GM19025 (cell line): ENCODE data around the gene ACTR10.
"Not testable (repeated sequence)": the region's sequence is repeated elsewhere in the genome, so short reads cannot be mapped to it uniquely, and the experiment has no call there.

Experiments
- ATAC-seq: cut with Tn5 transposase; IDR thresholded peaks from one replicate; pipeline ENCODE4 v1.9.1; 2021; ENCODE audit warnings: mild to moderate bottlenecking, low read depth, moderate library complexity; ENCODE audit not compliant: unreplicated experiment

ACTR10 gene

DNA sequence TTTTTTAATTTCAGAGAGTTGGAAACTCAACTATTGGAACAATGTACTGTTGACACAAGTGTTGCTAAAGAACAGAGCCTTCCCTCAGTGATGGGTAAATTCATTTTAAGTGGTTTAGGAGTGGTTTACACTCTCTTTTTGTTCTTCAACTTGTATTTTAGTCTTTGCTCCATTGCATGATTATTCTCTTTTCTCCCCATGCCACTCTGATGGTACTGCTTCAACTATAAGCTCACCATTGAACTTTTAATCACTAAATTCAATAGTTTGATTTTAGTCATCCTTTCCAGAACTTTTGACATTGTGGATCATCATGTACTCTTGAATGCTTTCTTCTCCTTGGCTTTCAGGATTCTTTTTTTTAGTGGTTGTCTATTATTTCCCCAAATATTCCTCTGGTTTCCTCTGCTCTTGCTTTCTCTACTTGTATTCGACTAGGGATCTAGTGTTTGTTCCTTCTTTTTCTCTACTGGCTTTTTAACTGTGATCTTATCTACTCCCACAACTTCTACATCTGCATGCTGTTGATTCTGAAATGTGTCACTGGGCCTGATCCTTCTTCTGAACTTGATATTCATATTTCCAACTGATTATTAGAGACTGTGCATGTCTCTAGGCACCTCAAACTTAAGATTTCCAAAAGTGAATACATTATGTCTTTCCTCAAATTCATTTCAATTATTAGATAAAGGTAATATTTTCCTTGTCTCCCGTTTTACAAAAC, 15.4 kb downstream of the ACTR10 start:
- no peak for ATAC-seq

DNA sequence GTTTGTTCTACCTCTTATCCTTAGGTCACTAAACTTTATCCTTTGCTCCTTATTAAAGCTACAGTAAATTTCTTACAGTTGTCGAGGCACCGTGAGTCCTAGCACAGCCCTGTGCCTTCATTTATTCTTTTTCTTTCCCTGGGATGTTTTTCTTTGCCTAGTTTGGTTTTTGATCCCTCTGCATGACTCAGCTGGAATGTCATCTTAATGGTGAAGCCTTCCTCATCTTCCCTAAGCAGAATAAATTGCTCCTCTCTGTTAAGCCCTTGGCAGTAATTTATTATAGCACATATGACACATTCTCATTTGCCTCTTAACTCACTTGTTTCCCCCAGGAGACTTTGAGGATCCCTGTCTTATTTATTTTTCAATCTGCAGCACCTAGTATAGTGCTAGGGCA, 16.6 kb downstream of the ACTR10 start:
- no peak for ATAC-seq

DNA sequence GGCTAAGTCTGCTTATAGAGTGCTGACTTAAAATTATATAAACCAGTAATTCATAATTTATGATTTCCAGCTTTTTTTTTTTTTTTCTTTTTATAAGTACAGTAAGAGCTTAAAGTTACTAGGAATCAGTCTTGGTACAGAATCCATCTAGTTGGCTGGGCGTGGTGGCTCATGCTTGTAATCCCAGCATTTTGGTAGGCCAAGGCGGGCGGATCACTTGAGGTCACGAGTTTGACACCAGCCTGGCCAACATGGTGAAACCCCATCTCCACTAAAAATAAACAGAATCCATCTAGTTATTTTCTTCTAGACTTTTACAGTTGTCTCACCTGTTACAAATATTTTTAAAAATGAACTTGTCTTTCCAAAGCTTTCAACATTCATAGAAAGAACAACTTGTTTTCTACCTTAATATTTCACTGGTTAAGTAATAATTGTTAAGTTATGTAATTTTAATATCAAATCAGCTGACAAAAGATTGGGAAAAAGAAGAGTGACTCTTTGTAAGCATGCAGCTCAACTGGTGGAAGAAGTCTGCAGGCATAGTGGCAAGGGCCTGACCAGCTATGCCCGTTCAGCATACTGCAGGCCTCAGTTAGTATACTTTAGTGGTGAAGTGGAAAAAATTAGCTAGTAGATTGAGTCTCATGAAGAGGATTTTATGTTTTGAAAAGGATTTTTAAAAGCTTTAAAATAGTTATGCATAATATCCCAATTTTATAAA, 27.3 kb downstream of the ACTR10 start:
- no peak for ATAC-seq

DNA sequence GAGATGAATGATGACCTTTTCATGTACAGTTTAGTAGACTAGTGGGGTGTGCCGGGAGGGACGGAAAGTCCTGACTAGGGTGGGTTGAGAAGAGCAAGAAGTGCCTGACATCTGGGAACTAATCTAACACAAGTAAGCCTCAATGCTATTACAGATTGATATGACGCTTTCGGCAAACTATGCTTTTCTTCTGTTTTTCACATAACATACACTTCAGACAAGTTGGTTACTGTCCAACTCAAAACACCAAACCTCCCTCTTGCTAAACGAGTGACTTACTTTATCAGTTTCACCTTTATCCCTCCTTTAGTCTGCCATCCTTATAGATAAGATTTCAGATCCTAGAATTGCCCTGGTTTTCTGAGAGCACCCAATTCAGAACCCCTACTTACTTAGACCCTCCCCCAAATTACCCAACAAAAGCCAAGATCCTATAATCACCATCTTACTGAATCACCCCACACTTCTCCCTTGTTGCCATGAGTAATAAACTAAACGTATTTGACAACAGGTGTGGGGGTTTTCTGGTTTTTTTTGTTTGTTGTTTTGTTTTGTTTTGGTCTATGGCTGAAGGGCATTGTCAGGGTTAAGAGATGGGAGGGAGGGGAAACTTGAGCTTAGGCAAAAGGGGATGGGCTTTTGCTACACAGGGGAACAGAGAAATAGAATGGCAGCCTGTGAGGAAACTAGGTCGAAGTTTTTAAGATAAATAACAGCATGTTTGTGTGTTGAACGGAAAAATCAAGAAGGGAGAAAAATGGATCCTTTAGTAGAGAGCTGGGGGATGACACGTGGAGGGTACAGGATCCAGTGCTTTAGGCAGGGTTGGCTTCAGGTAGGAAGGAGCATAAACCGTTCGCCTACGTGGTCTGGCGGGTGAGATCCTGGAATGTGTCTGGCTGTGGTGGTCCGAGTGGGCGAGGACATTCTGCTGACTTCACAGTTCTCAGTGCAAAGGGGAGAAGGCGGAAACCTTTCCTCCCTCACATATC, 38.6 kb downstream of the ACTR10 start:
- ATAC-seq = no peak

DNA sequence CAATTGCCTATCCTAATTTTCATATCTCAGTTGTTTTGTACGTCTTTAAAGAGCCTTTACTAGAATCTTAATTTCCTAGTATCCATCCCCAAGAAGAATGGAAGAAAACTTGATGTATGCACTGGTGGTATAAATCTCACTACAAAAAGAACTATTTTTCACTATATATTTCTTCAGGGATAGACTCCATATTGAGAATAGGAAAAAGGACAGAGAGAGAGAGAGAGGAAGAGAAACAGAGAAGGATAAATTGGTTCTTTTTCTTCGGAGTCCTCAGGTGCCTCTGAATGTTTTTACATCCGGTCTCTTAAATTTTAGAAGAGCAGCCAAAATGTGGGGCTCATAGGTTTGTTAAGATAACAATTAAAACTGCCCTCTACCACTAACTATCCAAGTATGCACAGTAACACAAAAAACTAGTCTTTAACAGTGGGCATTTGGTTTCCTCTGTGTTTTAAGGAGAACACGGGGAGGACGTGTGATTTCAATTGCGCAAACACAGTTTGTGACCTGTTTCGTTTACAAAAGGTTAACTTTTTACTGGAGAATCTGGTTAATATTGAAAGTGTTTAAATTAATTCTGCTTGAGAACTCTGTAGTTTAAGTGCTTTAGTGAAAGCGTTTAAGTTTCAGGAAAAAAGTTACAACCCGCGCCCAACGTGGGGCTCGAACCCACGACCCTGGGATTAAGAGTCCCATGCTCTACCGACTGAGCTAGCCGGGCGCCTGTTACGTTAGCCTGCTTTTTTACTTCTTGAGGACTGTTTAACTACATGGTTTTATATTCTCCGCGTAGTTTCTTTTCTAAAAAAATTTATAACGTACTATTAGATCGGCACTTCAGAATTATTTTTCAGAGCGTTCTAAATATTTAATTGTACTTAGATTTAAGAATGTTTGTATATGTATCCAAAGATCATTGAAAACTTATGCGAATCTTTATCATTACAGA, 39.6 kb downstream of the ACTR10 start:
- ATAC-seq = no peak

DNA sequence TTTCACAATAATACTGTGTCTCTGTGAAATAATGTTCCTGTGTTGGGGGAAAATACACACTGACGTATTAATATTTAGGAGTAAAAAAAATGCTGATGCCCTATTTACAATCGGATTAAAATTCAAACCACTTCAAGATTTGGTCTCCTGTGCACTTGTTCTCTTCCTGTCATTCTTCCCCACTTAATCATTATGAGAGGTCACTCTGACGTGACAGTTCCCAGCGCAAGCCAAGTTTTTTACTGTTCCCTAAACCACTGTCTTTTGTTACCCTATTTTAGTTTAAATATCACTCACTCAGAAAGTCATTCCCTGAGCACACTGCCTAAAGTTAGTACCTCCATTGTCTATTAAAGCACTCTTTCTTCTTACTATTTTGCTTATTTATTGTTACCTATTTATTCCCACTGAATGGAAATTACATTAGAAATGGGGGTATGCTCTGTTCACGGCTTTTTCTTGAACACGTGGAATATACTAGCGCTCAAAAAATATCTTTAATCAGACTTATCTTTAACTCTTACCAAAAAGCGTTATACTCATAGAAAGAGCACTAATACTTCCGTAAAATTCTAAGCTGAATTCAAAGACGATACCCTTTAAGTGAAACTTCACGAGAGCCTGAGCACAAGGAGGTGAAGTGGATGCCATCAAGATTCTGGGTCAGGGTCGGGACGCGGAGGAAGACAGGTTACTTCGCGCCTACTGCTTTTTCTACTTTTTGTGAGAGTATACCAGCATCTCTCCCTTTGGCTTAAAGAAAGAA, 44.0 kb downstream of the ACTR10 start:
- ATAC-seq = peak; percentile 18

DNA sequence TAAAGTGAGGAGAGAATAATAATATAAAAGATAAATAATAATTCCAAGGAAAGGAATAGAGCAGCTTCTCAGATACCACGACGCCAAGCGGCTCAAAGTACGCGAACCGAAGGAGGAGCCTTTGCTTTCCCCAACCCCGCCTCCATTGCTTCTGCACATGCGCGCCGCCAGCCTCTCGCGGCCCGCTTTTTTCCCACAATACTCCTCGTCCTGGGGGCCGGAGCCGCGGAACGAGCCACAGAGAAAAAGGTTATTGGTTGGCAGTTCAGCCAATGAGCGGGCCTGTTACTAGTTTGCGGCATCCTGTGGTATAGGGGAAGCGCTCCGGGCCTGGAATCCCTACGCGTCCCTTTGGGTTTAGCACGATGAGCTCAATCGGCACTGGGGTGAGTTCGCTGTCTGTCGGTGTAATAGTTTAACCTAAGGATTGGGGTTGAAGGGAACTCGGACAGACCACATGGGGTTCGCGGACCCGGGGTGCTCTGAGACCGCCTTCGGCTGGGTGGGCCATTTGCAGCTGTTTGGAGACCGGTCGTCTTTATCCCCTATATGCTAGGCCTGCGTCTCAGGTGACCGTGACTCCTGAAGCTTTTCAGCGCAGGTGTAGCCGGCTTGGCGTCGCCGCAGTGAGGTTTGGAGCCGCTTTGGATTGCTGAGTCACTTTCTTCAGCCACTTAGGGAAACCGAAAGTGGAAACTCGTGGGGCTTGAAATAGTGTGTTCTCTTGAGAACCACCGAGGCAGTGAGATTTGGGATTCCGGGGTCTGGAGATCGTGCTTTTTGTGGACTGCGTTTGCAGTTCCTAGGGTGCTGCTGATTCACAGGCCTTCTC, 44.8 kb downstream of the ACTR10 start, which contains the start of gene PSMA3:
PSMA3 (plus strand) TSS at position 288 of the 832 bp plus-strand sequence; CDS start at position 366, 78 bp downstream.
- peak; percentile 90 for ATAC-seq

DNA sequence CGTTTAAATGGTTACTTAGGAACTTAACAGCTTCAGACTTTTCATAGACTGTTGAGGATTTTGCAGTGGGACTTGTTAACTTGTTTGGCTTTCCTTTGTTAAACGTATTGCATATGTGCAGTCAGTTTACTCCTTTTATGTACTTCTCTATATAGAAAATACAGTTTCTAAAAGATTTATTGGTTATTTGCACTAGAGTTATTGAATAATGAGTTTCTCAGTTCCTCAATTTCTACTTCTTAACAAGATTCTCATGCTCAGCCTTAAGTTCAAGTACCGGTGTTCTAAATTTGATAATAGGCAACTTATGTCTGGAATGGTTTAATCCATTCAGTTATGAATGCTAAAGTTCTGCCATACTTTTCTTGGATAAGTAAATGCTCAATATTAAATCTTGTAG, 45.6 kb downstream of the ACTR10 start:
- ATAC-seq = no peak

DNA sequence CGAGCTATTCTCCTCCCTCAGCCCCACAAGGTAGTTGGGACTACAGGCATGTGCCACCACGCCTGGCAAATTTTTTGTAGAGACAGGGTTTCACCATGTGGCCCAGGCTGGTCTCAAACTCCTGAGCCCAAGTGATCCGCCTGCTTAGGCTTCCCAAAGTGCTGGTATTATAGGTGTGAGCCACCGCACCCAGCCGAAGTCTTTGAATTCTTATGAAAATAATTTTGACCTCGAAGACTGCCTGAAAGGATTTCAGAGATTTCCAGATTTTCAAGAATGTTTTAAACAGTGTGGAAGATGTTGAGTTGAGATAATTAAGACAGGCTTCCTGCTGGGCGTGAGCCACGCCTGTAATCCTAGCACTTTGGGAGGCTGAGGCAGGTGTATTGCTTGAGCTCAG, 49.7 kb downstream of the ACTR10 start:
- ATAC-seq = no peak

DNA sequence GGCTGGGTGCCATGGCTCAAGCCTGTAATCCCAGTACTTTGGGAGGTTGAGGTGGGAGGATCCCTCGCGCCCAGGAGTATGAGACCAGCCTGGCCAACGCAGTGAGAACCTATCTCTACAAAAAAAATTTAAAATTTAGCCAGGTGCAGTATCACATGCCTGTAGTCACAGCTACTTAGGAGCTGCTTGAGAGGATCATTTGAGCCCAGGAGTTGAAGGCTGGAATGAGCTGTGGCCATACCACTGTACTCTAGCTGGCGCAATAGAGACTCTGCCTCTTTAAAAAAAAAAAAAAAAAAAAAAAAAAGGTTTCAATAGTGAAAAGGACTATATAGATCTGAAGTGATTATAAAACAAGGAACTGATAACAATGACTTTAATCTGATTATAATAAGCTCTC, 58.2 kb downstream of the ACTR10 start:
- ATAC-seq = no peak

DNA sequence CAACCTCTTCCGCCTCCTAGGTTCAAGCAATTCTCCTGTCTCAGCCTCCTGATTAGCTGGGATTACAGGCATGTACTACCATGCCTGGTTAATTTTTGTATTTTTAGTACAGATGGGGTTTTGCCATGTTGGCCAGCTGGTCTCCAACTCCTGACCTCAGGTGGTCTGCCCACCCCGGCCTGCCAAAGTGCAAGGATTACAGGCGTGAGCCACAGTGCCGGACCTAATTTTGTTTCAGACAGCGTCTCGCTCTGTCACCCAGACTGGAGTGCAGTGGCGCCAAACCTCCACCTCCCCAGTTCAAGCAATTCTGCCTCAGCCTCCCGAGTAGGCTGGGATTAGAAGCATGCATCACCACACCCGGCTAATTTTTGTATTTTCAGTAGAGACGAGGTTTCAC, 62.1 kb downstream of the ACTR10 start:
- not testable (repeated sequence) for ATAC-seq

DNA sequence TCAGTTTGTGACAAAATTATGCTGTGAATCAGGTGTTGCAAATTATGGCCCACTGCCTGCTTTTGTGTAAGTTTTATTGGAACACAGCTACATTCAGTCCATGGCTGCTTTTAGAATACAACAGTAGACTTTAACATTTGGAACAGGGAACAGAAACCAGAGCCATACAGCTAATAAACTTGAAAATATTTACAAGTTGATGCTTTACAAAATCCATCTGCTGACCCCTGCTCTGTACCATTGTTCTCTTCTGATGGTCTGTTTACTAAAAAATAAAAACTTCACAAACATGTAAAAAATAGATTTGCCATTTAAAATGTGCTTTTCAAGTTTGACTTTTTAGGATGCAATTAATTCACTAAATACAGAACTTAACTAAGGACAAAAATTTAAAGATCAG, 65.5 kb downstream of the ACTR10 start:
- no peak for ATAC-seq

DNA sequence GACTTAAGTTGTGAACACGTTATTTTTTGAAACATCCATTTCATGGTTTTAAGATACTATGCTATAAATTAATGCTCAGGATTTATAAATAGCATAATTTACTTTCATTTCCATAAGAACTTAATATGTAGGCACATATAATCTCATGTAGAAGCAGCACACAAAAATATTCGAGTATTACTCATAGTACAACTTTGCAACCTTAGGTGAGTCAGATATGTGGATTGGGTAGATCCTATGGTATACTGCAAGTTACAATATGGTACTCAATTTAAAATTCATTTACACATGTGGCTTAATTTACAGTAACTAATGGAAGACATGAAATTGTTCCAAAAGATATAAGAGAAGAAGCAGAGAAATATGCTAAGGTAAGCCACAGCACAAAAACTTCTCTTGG, 70.7 kb downstream of the ACTR10 start:
- ATAC-seq = no peak

DNA sequence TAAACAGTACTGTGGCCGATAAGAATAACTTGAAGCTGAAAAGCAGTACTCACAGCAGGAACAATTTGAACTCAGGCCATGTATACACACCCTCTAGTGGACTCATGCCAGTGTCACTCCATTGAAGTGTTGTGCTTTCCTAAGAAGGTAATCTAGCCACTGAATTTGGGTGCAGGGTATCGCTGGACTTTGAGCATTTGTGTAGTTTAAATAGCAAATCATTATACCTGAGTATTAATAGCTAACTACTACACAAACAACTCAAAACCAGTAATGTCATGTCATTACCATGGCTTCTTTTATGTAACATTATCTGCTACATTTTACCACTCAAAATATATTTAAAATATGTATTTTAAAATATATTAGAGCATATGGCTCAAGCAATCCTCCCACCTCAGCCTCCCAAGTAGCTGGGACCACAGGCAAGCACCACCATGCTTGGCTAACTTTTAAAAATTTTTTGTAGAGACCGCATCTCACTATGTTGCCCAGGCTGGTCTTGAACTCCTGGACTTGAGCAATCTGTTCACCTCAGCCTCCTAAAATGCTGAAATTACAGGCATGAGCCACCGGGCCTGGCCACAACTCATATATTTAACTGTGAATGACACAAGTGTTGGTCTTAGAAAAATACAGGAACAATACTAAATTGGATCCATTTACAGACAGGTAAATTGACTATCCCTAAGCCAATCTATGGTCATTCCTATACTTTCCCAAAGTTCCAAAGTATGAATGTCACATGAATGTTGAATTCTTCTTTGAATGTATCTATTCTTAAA, 72.8 kb downstream of the ACTR10 start:
- no peak for ATAC-seq

DNA sequence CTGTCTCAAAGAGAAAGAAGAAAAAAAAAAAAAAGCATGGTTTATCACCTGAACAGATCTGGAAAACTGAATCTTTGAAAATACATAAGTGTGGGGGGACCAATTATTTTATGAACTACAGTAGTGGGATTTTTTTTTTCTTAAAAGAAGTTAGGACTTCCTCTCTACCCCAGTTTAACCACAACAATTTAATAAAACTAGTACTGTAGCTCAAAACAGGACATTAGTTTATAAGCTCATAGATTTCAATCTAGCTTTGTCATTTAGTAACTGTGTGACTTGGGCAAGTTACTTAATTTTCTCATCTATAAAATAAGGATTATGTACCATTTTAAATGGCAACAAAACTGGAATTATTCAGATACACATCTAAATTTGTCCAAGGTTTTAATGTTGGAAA, 74.9 kb downstream of the ACTR10 start:
- no peak for ATAC-seq

DNA sequence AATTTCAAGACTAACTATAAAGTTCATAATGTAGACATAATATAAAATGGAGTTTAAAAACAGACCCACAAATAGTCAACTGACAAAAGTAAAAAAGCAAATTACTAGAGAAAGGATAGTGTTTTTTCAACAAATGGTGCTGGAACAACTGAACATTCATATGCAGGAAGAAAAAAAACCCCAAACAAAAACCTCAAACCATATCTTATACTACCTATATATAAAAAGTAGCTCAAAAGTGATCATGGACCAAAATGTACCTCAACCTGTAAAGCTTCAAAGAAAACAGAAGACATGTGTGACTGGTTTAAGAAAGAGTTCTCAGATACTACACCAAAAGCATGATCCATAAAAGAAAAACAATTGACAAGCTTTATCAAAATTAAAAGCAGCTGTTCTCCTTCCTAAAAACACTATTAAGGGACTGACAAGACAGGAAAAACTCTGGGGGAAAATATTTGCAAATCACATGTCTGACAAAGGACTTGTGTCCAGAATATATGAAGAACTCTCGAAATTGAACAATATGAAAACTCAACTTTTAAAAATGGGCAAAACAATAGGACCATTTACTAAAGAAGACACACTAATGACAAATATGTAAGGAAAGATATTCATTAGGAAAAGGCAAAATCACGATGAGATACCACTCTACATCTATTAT, 75.7 kb downstream of the ACTR10 start:
- ATAC-seq = no peak

DNA sequence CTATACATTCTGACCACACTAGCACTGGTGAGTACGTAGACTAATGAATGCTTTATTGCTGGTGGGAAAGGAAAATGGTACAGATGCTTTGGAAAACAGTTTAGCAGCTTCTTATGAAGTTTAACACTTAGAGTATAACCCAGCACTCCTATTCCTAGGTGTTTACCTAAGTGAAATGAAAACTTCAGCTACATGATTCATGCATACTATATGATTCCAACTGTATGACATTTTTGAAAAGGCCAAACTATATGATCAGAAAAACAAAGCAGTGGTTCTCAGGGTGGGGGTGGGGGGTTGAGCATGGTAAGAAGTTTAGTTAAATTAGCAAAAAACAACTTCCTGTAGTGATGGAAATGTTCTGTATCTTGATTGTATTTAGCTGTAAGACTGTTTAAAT, 76.3 kb downstream of the ACTR10 start:
- no peak for ATAC-seq
